HG03175 (cell line): Measurements from ENCODE around the gene HMCN2.

Experiments
- ATAC-seq: cut with Tn5 transposase; IDR thresholded peaks from one replicate; pipeline ENCODE4 v1.9.1; 2021; ENCODE audit warnings: mild to moderate bottlenecking, moderate library complexity; ENCODE audit not compliant: unreplicated experiment

The HMCN2 gene

GRCh38 chr9:130478152-130478551, 212.6 kb downstream of the HMCN2 start:
- ATAC-seq = no peak

- no peak for ATAC-seq
These were observed 213.4 kb downstream of the HMCN2 start for GRCh38 chr9:130478736-130479575.

- ATAC-seq = no peak
These were observed 214.0 kb downstream of the HMCN2 start for GRCh38 chr9:130479587-130479986.

GRCh38 chr9:130480673-130481072, 215.1 kb downstream of the HMCN2 start:
- ATAC-seq = no peak

- ATAC-seq = no peak
These were observed 216.9 kb downstream of the HMCN2 start for GRCh38 chr9:130482463-130482862.

- ATAC-seq = no peak
These were observed 217.9 kb downstream of the HMCN2 start for GRCh38 chr9:130483371-130483971.
